MCF 10A (cell line): ENCODE data around the gene CHL1. TPM values are rescaled to one million over a fixed set of nuclear protein-coding genes. Genes with fewer than 3 reads are reported as not detected.

Experiments used
- BruUV-seq: library from RNA; stranded (reverse); fragments of 400-500 nt; replicated peaks from 2 replicates; lab custom pipeline; 2021; lab: Mats Ljungman, UMichigan
- CTCF ChIA-PET: fragments of 300-600 bp; sonication (Branson Sonifier 250); formaldehyde crosslinking; extraction: SDS; loops from one replicate; lab custom pipeline; 2021; ENCODE audit warnings: antibody characterized with exemption, inconsistent platforms; lab: Yijun Ruan, JAX
- POLR2A ChIA-PET: fragments of 300-600, 350-650 bp; sonication (Branson Sonifier 250); formaldehyde crosslinking; extraction: SDS; loops from one replicate; lab custom pipeline; 2020; ENCODE audit warnings: antibody characterized with exemption, inconsistent platforms; lab: Yijun Ruan, JAX
- DNase-seq: peaks from one replicate; pipeline ENCODE4 v3.0.0-alpha.2; 2018; ENCODE audit not compliant: unreplicated experiment
- H3K27ac Mint-ChIP-seq: one replicate; pipeline ENCODE4 v1.8.0; 2022; ENCODE audit warnings: mild to moderate bottlenecking, low read depth, mixed read lengths; ENCODE audit not compliant: unreplicated experiment
- H3K27me3 Mint-ChIP-seq: one replicate; pipeline ENCODE4 v1.8.0; 2022; ENCODE audit warnings: mixed read lengths; ENCODE audit not compliant: insufficient read depth, unreplicated experiment
- H3K36me3 Mint-ChIP-seq: one replicate; pipeline ENCODE4 v1.8.0; 2022; ENCODE audit warnings: mild to moderate bottlenecking, moderate library complexity, mixed read lengths; ENCODE audit not compliant: insufficient read depth, unreplicated experiment
- H3K4me1 Mint-ChIP-seq: one replicate; pipeline ENCODE4 v1.8.0; 2022; ENCODE audit warnings: mixed read lengths; ENCODE audit not compliant: insufficient read depth, unreplicated experiment
- H3K4me3 Mint-ChIP-seq: one replicate; pipeline ENCODE4 v1.8.0; 2022; ENCODE audit warnings: mild to moderate bottlenecking, moderate library complexity, mixed read lengths; ENCODE audit not compliant: unreplicated experiment
- H3K9me3 Mint-ChIP-seq: one replicate; pipeline ENCODE4 v1.8.0; 2022; ENCODE audit warnings: mixed read lengths; ENCODE audit not compliant: unreplicated experiment
- CTCF ChIP-seq: fragments of 200-600 bp; IDR thresholded peaks from one replicate; pipeline ENCODE4 v1.8.0; 2022; ENCODE audit warnings: antibody characterized with exemption, mild to moderate bottlenecking; ENCODE audit not compliant: unreplicated experiment
- intact Hi-C: fragments of 100-400 bp; cut with micrococcal nuclease; formaldehyde crosslinking; loops from 2 replicates; pipeline ENCODE4 v1.14.1; 2022
- total RNA-seq: library from RNA; stranded (reverse); gene quantifications from 2 replicates; pipeline ENCODE4 v1.2.3, GENCODE V29; 2022

CHL1 gene
- total RNA-seq, 1 experiment from 2014 or later = not detected

DNA sequence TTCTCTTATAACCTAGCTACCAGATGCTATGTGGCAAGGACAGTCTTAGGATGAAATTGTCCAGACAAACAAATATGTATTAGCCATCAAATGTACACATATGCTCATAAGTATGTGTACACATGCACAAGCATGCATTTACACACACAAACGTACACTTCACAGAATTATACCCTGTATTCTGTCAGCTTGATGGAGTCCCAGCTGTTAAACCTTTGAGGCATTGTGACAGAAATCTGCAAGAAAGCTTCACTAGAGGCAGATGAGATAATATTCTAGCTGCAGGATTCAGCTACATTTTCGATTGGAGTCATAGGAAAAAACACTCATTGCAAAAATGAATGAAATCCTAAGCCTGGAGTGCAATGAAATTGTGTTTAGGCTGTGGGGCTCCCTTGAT lies 110.6 kb downstream of the CHL1 start:
- CTCF ChIA-PET = no interaction called here
- TF ChIP-seq CTCF = no peak
- H3K27me3 Mint-ChIP-seq = peaks cover 25% of the 10 kb centered on the region
- DNase-seq = no peak
- no peak overlapping the region for H3K4me3 Mint-ChIP-seq
- no peak overlapping the region for H3K27ac Mint-ChIP-seq
- intact Hi-C loops = no loop called here
- POLR2A ChIA-PET = no interaction called here
- no peaks in the 10 kb centered on the region for H3K4me1 Mint-ChIP-seq
- BruUV-seq = no TSS peak
- no peaks in the 10 kb centered on the region for H3K36me3 Mint-ChIP-seq
- no peaks in the 10 kb centered on the region for H3K9me3 Mint-ChIP-seq

GRCh38 chr3:308597-309321 lies 112.2 kb downstream of the CHL1 start:
- BruUV-seq = no TSS peak
- H3K4me3 Mint-ChIP-seq = no peak overlapping the region
- H3K27ac Mint-ChIP-seq = no peak overlapping the region
- peaks cover 25% of the 10 kb centered on the region for H3K27me3 Mint-ChIP-seq
- intact Hi-C loops = no loop called here
- no peak for TF ChIP-seq CTCF
- H3K4me1 Mint-ChIP-seq = no peaks in the 10 kb centered on the region
- ChIA-PET CTCF (interaction anchor here (0.5 kb wide), 1 partner anchor 29 kb away, joined by 3 read pairs; no protein-coding TSS in a partner anchor), POLR2A (no interaction called here)
- H3K9me3 Mint-ChIP-seq = no peaks in the 10 kb centered on the region
- DNase-seq = no peak
- H3K36me3 Mint-ChIP-seq = no peaks in the 10 kb centered on the region

- no peaks in the 10 kb centered on the region for H3K36me3 Mint-ChIP-seq
- CTCF ChIA-PET = no interaction called here
- POLR2A ChIA-PET = no interaction called here
- no peak overlapping the region for H3K27ac Mint-ChIP-seq
- no peak overlapping the region for H3K4me3 Mint-ChIP-seq
- H3K9me3 Mint-ChIP-seq = no peaks in the 10 kb centered on the region
- DNase-seq = no peak
- no TSS peak for BruUV-seq
- TF ChIP-seq CTCF = no peak
- no peaks in the 10 kb centered on the region for H3K4me1 Mint-ChIP-seq
- peaks cover 25% of the 10 kb centered on the region for H3K27me3 Mint-ChIP-seq
- intact Hi-C loops = no loop called here
Observed at GRCh38 chr3:312160-312733, 115.7 kb downstream of the CHL1 start.

- H3K4me3 Mint-ChIP-seq = no peak overlapping the region
- CTCF ChIA-PET = no interaction called here
- DNase-seq = no peak
- H3K36me3 Mint-ChIP-seq = no peaks in the 10 kb centered on the region
- H3K27me3 Mint-ChIP-seq = peaks cover 25% of the 10 kb centered on the region
- intact Hi-C loops = no loop called here
- no peak for TF ChIP-seq CTCF
- no peak overlapping the region for H3K27ac Mint-ChIP-seq
- POLR2A ChIA-PET = no interaction called here
- no peaks in the 10 kb centered on the region for H3K9me3 Mint-ChIP-seq
- no TSS peak for BruUV-seq
- no peaks in the 10 kb centered on the region for H3K4me1 Mint-ChIP-seq
Observed at GRCh38 chr3:312911-313310, 116.3 kb downstream of the CHL1 start.
